Activated CD8-positive, alpha-beta memory T cell treated with anti-CD3 and anti-CD28 coated beads, Interleukin-2, amount 50 U/mL, for 1 hour (primary cell): ENCODE results near the gene FUT7.

Experiments used
- DNase-seq: peaks from one replicate; pipeline ENCODE4 v3.0.0-alpha.2; 2020; ENCODE audit errors: extremely low read depth

The FUT7 gene

GRCh38 chr9:137049544-137050449, 17.9 kb upstream of the FUT7 start:
- DNase-seq: no peak

- no peak for DNase-seq
Measured at GRCh38 chr9:137048655-137049543, 17.0 kb upstream of the FUT7 start.

DNA sequence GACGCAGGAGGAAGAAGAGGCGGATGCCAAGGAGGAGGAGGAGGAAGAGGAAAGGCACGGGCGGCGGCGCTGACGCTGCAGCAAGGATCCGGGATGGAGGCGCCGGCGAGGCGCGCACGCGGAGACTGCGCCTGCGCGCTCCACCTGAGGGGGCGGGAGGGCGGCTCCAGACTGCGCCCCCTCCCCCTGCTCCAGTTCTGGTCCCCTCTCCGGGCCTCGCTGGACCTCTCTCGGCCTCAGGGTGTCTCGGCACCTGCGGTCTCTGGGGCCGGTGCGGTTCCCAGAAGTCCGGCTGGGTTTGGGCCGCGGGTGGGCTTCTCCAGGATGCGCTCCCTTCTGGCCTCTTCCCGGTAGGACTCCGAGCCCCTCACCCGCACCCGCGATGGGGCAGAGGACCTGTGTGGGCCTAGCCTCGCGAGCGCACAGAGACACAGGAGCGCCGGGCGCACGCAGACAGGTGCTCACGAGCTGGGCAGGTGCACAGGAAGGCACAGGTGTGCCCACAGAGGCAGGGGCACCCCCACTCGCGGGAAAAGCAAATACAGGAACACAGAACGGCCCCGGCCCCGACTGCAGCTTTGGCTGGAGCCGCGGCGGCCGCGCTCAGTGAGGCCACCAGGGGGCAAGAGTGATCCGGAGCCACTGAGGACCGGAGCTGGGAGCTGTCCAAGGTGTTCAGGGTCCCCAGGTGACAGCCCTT, 14.3 kb upstream of the FUT7 start, which contains the start of gene NPDC1:
TSS of gene NPDC1 (minus strand) at position 90 of the 700 bp plus-strand sequence. CDS start 188 bp downstream, outside the sequence.
- peak; percentile 45 for DNase-seq

GRCh38 chr9:137045294-137046087, 13.6 kb upstream of the FUT7 start:
- DNase-seq: no peak

GRCh38 chr9:137044502-137045177, 12.8 kb upstream of the FUT7 start:
- no peak for DNase-seq

- DNase-seq: no peak
Measured at GRCh38 chr9:137044037-137044436, 12.1 kb upstream of the FUT7 start.

DNA sequence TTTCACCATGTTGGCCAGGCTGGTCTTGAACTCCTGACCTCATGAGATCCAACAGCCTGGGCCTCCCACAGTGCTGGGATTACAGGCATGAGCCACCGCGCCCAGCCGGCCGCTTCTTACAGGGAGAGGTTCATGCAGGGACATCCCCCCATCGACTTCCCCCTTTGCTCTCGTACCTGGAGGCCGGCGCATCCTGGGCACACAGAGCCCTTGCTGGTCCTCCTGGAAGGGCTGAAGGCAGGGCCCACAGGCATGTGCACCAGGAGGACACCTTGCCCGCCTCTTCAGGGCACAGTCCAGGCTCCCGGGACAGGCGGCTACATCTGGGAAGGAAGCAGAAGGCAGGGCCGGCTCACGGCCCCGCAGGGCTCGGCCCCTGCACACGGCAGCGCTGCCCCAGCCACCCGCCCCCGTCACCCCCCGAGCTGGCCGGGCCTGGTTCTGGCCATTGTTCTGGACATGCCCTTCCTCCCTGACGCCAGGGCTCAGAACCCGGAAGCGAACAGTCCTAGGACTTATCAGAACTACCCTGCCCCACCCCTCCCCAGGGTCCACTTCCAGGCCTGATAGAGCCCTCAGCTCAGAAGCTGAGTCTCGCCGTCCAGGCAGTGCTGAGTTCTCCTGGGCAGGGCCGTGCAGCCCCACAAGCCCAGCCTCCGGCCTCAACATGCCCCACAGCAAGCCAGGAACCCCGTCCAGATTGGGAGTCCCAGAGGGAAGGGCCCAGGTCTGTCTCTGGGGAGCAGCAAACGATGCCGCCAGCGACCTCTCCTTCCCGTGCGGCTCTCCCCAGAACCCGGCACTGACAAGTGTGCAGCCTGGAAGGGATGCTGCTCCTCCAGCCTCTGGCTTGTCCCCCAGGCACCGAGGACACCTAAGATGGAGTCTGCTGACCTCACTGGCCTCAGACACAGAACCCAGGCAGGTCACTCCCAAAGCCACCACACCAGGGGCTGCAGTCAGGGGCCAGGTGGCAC, 11.2 kb upstream of the FUT7 start:
- no peak for DNase-seq

- DNase-seq: no peak
Measured at GRCh38 chr9:137041124-137041523, 9.2 kb upstream of the FUT7 start.

GRCh38 chr9:137040568-137040967, 8.7 kb upstream of the FUT7 start:
- no peak for DNase-seq

GRCh38 chr9:137039611-137040366, 7.9 kb upstream of the FUT7 start:
- DNase-seq: no peak

DNA sequence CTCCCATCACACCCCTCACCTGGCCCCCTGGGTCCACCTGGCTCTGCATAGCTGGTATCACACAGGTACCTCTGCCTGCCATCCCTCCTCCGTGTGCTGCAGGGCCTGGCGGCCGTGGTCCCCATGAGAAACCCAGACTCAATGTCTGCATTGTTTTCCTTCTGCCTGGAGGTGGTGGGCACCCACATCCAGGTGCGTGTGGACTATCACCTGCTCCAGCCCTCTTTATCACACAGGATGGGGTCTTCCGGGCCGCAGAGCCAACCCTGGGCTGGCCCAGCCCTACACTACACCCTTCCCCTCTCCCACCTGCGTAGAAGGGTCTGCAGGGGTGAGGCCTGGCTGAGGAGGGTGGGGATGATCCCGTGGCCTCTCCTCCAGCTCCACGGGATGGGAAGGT, 7.0 kb upstream of the FUT7 start:
- DNase-seq: no peak

DNA sequence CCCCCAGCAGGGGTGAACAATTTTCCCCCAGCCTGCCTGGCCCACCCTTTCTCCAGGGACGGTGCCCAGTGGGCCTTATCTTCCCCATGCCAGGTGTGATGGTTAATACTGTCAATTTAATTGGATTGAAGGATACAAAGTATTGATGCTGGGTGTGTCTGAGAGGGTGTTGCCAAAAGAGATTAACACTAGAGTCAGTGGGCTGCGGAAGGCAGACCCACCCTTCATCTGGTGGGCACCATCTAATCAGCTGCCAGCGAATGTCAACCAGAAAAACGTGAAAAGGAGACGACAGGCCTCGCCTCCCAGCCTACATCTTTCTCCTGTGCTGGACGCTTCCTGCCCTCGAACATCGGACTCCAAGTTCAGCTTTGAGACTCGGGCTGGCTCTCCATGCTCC, 5.6 kb upstream of the FUT7 start:
- no peak for DNase-seq

DNA sequence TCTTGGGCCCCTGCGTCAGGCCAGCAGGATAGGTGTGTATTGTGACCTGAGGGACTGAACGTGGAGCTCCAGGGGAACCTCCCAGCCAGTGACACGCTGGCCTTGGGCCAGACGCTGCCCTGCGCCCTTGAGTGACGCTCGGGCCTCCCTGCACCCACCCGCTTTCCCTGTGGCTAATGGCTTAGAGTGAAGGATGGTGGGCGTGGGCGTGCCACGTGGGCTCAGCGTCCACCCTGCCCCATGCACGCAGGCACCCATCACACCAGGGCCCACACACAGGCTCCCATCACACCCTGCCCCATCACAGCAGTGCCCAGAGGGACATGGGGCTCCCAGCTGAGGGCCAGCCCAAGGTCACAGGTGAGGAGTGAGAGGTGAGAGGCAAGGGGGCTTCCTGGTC, 5.1 kb upstream of the FUT7 start:
- no peak for DNase-seq

DNA sequence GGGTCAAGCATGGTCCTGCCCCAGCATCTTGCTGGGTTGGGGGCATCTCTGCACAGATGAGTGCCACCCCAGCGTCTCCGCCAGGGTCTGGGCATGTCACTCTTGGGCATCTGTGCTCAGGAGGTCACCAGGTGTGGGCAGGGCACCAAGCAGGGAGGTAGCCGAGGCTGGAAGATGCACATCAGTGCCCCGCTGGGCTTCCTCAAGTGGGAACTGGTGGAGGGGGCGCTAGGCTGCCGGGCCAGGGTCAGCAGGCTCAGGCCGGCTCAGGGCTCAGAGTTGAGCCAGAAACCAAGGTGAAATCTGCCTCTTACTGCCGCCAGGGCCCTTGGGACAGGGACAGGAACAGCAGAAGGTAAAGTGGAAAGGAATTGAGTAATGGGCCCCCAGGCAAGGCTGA, 4.0 kb upstream of the FUT7 start:
- no peak for DNase-seq

DNA sequence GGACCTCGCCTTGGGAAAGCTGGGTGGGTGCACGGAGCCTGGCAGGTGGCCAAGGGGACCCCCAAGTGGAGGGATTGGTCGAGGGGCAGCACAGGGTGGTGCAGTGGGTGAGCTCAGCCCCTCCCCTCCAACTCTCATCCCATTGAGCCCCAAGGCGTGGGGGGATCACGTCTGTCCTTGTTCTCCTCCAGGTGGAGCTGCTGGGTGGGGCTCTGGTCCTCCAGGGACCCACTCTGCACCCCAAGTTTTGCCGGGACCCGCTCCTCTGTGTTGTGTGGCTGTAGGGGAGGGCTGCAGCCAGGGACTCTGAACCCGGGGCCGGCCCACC, 3.6 kb upstream of the FUT7 start:
- DNase-seq: no peak

GRCh38 chr9:137034709-137035506, 3.0 kb upstream of the FUT7 start:
- peak; percentile 76 for DNase-seq

DNA sequence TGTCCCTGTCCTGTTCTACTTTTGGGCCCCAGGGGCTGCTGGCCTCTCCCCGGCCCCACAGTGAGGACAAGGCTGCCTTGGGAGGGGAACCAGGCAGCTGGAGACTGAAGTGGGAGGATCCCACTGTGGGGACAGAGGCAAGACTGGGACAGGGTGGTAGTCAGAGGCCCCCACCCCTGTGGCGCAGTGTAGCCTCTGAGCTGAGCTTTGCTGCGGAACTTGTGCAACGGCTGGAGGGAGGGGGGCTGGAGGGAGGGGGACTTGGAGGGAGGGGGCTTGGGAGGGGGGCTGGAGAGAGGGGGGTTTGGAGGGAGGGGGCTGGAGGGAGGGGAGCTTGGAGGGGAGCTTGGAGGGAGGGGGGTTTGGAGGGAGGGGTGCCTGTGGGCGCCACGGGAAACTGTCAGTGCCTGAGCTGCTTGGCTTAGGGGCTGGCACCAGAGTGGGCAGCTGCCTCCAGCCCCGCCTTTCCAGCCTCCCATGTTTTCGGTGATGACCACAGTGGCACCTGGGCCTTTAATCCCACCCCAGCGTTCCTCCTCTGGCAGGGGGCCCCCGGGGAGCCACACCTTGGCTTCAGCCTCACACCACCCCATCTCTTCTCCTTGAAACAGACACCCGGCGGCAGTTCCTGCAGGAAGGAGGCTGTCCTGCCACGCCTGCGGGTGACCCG, 2.3 kb upstream of the FUT7 start:
- DNase-seq: no peak
